Right lung (tissue), 5 donors: ENCODE measurements around the gene KRTAP9-7. TPM values are rescaled to one million over a fixed set of nuclear protein-coding genes. Genes with fewer than 3 reads are reported as not detected.
"Not testable (repeated sequence)": the region's sequence is repeated elsewhere in the genome, so short reads cannot be mapped to it uniquely, and the experiment has no call there.

Experiments
- DNase-seq, 2 donors: peaks; one replicate each; pipeline ENCODE4 v3.0.0-alpha.2; 2013
- polyA plus RNA-seq, 5 donors: library from polyadenylated mRNA; unstranded; fragments of 120-200 nt; gene quantifications; one replicate each; pipeline versions ENCODE4 v1.2.1 to v1.2.3, GENCODE V29; 2013; ENCODE audit warnings: inconsistent platforms in 1 of 5, low replicate concordance in 1 of 5; ENCODE audit not compliant: insufficient read length in 5 of 5, insufficient read depth in 1 of 5

Gene KRTAP9-7
- polyA plus RNA-seq, 5 donors: not detected

DNA sequence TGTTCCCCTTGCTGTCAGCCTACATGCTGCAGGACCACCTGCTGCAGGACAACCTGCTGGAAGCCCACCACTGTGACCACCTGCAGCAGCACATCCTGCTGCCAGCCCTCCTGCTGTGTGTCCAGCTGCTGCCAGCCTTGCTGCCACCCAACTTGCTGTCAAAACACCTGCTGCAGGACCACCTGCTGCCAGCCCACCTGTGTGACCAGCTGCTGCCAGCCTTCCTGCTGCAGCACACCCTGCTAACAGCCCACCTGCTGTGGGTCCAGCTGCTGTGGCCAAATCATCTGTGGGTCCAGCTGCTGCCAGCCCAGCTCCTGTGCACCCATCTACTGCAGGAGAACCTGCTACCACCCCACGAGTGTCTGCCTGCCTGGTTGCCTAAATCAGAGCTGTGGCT is 4.2 kb upstream of the KRTAP9-7 start:
- not testable (repeated sequence) for DNase-seq

DNA sequence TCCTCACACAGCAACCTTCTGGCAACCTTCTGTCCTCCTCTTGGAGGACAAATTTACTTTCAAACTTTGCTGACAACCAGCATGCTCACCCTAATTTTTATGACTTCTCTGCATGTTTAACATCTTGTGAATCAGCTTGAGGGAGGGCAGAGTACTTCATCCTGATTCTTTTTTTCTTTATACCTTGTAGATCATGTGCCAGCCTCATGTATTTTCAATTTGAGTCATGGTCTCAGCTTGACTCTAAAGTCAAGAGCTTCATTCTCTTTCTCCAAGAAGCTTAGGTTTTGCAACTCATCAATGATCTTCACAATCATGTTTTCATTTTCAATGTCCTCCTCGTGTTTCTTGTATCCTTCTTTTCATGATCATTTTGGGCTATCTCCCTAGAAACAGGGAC is 3.6 kb upstream of the KRTAP9-7 start:
- DNase-seq: no peak

DNA sequence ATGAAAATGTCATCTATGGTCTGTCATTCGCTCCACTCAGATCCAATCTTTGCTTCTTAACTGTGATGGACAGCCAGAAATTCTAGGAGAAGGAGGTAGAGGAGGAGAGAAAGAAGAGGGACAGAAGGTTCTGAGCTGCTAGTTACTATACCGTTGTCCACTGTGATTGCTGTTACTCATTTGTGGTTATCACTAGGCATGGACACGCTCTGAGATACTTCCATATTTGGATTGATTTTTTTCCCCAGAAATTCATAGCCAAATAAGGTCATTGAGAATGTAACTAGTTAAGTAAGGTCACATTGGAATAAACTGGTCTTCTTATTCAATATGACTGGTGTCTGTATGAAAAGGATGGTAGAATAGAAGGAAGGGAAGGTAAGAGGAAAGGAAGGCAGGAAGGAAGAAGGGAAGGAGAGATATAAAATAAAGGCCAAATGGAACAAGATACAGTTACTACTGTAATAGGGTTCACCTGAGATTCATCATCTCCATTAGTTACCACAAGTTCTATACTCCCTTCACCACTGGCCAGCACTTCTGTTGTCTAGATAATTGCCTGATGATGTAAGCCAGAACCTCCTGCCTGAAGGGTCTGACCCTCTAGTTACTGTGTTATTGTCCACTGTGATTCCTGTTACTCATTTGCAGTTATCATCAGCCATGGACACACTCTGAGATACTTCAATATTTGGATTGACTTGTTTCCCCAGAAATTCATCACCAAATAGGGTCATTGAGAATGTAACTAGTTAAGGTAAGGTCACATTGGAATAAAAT is 2.9 kb downstream of the KRTAP9-7 start:
- DNase-seq: no peak

GRCh38 chr17:41284043-41284442 is 8.5 kb downstream of the KRTAP9-7 start:
- no peak for DNase-seq

GRCh38 chr17:41284546-41284945 is 9.0 kb downstream of the KRTAP9-7 start:
- no peak for DNase-seq

- DNase-seq: no peak
Observed at GRCh38 chr17:41287050-41287449, 11.6 kb downstream of the KRTAP9-7 start.

DNA sequence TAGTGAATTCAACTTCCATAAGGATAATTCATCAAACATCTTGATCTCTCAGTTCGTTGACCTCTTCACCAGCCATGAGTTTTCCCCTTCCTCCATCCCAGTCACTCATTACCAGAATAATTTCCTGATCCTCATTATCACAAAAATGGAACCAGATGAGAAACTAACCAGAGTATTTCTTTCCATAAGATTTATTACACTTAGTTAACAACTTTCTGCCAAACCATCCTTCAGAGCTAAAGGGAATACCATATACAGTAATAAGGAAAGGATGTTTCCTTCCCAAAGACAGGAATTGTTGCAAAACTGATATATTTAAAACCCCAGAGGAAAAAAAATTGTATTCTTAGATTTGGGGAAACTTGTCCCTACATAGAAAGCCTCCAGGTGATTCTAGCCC is 18.5 kb downstream of the KRTAP9-7 start:
- no peak for DNase-seq

DNA sequence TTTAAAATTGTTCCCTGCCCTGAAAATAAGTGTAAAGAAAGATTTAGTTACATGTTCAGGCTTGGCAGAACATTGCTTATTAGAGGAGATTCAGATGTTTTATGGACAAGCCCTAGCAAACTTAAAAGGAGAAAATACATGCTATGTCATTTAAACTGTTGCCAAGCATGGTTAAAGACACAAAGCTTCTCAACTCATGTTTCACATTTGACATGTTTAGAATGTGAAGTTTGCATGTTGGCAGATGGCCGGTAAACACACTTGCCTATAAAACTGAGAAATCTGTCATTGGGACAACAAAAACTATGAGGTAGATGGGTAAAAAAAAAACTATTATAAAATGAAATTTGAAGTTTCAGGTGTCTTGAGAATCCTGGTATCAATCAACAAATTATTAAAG is 21.3 kb downstream of the KRTAP9-7 start:
- DNase-seq: peak in 1 of 2 donors; percentile 2

GRCh38 chr17:41298458-41299135 is 23.1 kb downstream of the KRTAP9-7 start:
- no peak for DNase-seq

DNA sequence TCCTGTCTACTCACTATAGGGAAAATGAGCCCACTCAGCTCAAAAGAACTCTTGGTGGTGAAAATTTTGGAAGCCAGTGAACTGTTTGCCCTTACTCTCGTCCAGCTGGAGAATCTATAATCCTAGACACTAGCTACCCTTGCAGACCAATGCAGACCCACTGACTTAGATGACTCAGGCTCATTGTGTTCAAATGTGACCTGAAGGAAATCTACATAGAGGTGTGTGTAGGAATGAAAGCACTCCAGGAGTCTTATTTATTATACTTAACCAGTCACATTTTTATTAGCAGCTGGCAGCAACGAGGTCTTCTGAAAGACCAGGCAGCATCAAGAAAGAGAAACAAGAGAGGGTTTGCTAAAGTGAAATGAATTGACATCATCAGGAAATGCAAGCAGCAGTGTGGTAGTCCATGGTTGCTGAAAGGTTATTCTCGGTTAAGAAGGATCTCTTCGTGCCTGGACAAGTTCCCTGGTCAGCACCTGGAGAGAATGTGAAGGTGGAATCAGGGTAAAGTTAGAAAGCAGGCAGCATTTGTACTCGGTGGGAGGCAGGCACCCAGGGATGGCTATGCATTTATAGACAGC is 25.8 kb downstream of the KRTAP9-7 start:
- DNase-seq: no peak

DNA sequence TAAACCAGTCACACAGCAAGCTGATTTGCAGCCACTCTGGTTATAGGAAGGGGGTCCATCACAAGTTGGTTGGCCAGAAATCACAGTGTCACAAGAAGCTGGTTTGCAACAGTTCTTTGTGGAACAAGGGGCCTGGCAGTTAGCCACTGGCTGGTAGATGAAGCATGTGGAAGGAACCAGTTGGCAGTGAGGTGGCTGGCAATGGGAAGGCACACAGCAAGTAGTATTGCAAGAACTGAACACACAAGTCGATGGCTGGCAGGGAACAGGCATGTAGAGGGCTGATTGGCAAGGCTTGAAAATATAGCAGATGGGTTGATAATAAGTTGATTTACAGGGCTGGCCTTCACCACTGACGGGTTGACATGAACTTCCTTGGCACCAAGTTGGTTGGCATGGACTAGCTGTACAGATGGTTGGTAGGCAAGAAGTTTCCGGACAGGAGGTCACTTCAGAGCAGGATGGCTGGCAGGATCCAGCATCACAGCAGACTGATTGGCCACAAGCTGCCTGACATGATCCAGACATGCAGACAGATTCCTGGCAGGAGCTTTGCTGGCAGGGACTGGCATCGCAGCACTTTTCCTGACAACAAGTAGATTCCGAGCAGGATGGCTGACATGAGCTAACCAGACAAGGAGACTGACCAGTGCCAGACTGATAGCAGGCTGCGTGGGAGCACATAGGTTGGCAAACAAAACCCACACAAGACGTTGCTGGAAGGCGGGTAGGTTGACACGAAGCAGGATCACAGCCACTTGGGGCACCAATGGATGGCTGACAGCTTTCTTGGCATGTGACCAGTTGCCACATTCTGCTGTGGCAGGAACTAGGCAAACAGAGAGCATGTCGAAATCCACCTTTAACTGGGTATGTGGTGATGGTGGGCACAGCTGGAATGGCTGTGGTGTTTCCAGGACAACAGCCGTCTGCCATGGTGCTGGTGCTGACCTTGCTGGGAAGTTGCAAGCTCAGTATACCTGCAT is 26.7 kb downstream of the KRTAP9-7 start, which contains the start of gene KRTAP29-1:
Gene KRTAP29-1, minus strand, starts transcription at position 936 of the 986 bp plus-strand sequence. Its CDS starts 0 bp downstream, at position 936.
- DNase-seq: no peak

DNA sequence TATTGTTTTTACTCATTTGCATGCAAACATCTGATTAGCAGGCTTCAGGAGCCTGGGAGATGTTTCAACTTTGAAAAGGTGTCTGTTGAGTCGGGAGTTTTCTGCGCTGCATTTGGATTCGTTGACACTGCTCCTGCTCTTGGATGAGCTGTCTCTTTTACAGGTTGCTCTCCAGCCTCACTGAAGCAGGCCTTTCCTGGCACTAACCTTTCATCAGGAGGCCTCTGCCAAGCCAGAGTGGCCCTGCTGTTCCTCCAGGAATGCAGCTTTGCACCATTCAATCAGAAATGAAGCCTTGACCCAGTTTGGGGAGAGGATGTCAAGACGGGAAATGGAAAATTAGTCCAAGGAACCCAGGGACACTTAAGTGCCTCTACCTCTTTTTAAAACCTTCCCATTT is 27.5 kb downstream of the KRTAP9-7 start:
- no peak for DNase-seq

DNA sequence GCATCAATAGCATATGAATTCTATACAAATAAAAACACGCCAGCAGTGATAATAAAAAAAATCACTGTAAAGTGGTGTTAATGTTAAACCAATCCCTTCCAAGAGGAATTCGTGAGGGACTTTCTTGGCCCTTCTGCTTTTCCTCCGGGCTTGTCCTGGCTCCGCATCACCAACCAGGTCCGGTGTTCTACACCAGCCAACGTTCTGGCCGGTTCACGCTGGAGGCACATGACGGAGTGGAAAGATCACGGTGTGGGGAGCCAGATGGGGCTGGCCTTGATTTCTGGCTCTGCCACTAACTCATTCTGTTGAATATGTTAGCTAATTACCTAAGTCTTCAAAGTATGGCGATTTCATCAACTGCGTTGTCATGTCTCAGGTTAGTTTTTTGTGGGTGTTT is 28.6 kb downstream of the KRTAP9-7 start:
- DNase-seq: no peak

- DNase-seq: no peak
Observed at GRCh38 chr17:41307647-41308046, 32.1 kb downstream of the KRTAP9-7 start.

- no peak for DNase-seq
Observed at GRCh38 chr17:41308251-41308917, 32.9 kb downstream of the KRTAP9-7 start.

DNA sequence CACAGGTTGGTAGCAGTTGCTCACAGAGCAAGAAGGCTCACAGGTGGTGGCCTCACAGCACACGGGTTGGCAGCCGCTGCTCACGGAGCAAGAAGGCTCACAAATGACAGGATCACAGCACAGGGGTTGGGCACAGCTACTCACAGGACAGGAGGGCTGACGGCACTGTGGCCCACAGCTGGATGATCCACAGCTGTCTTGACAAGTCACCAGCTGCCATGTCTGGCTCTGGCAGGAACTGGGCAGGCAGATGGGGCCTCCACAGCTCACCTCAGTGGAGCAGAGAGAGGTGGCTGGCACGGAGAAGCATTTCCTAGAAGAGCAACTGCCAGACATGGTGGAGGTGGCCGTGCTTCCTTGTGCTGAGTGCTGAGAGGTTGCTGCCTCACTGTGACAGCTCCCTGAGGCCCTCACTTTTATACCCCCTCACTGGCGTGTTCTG is 33.4 kb downstream of the KRTAP9-7 start, which contains the start of gene KRTAP16-1:
Gene KRTAP16-1, minus strand, starts transcription at position 392 of the 442 bp plus-strand sequence. Its CDS starts 56 bp downstream, at position 336.
- no peak for DNase-seq

GRCh38 chr17:41311111-41311510 is 35.6 kb downstream of the KRTAP9-7 start:
- DNase-seq: no peak

DNA sequence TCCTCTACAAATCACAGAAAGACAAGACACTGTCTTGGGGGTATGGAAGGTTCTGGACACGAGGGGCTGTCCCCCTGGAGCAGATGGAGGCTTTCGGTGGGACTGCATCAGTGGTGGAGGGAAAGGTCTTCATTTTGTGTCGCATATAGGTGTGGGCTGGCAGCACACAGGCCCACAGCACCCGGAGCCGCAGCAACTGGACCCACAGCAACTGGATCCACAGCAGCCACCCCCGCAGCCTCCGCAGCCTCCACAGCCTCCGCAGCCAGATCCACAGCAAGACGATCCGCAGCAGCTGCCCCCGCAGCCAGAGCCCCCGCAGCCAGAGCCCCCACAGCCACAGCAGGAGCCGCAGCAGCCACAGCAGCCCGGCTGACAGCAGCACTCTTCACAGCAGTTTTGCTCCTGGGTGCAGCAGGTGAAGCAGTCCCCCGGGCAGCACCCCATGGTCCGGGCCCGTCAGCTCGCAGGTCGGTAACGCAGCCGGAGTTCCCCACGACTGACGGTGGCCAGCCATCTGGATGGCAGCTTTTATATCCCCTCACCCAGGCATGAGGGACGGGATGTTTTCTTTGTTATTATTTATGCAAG is 39.8 kb downstream of the KRTAP9-7 start, which contains the start of gene KRTAP17-1:
Gene KRTAP17-1, minus strand, starts transcription at position 507 of the 591 bp plus-strand sequence. Its CDS starts 60 bp downstream, at position 447.
- no peak for DNase-seq

- DNase-seq: no peak
Observed at GRCh38 chr17:41315814-41316445, 40.4 kb downstream of the KRTAP9-7 start.

DNA sequence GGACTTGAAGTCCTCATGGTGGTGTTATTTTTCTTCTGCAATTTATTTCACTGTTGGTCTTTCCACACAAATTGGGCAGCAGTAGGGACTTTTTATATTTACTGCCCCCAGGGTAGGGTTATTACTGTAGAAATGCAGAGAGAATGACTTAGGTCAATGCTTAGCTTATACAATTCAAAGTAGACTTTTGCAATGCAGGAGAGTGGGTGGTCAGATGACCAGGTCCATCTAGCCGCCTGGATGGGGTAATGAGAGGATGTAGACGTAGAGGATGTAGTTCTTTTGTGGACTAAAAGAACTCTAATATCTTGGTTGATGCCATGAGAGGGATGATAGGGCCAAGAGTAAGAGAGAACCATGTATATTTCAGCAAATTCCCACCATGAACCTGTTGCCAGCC is 42.7 kb downstream of the KRTAP9-7 start:
- no peak for DNase-seq
